ENCODE measurements around the gene SLC6A11.

DNA sequence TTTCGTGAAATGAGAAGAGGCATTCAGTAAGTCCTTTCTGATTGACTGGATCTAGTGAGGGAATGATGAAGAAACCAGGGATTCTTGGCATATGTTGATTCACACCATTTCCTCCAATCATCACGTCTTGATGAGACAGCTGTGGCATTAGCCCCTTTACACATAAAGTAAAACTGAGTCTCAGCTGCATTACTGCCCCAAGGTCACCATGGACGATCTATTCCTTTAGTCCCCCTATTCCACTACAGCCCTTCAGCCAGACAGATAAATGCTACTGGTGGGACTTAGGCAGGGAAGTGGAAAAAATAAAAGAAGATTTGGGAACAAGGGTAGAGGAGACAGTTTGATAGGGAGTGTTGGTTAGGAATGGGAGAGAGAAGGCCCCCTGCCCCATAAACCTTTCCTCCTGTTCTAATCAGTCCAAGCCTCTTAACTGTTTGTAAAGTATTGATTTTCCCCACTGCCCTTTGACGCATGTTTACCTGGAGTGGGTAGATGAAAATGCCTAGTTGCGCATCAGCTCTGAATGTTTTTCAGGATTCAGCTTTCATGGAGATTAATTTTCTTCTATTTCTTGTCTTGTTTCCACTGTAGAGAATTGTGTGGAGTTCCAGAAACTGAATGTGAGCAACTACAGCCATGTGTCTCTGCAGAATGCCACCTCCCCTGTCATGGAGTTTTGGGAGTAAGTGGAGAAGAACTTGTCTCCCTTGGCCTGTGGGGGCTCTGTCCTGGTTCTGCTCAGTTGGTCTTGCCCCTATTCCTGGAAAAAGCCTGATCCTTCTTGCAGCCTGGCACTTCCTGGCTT lies 6.9 kb downstream of the SLC6A11 start:
- TF ChIP-seq, protein P1, sequence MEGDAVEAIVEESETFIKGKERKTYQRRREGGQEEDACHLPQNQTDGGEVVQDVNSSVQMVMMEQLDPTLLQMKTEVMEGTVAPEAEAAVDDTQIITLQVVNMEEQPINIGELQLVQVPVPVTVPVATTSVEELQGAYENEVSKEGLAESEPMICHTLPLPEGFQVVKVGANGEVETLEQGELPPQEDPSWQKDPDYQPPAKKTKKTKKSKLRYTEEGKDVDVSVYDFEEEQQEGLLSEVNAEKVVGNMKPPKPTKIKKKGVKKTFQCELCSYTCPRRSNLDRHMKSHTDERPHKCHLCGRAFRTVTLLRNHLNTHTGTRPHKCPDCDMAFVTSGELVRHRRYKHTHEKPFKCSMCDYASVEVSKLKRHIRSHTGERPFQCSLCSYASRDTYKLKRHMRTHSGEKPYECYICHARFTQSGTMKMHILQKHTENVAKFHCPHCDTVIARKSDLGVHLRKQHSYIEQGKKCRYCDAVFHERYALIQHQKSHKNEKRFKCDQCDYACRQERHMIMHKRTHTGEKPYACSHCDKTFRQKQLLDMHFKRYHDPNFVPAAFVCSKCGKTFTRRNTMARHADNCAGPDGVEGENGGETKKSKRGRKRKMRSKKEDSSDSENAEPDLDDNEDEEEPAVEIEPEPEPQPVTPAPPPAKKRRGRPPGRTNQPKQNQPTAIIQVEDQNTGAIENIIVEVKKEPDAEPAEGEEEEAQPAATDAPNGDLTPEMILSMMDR (IDR thresholded peaks at IDR 0.05) = no peak
- TF ChIP-seq POLR2A (IDR thresholded peaks at IDR 0.05) = no peak
- no peak for TF ChIP-seq EP300 (IDR thresholded peaks at IDR 0.05)

All from tibial nerve (tissue), 4 donors.